Stimulated activated CD8-positive, alpha-beta memory T cell treated with anti-CD3 and anti-CD28 coated beads, Interleukin-4, amount 100 ng/mL, for 24 hours (primary cell): ENCODE measurements around the gene COMMD10.

Experiments
- DNase-seq: peaks from one replicate; pipeline ENCODE4 v3.0.0-alpha.2; 2020; ENCODE audit warnings: low read depth

The COMMD10 gene

GRCh38 chr5:116291271-116291670 is 206.4 kb downstream of the COMMD10 start:
- DNase-seq = no peak

GRCh38 chr5:116292321-116292720 is 207.5 kb downstream of the COMMD10 start:
- DNase-seq = no peak

- DNase-seq = no peak
Measured at GRCh38 chr5:116296335-116297072, 211.7 kb downstream of the COMMD10 start.

GRCh38 chr5:116297296-116297814 is 212.5 kb downstream of the COMMD10 start:
- DNase-seq = no peak

- DNase-seq = no peak
Measured at GRCh38 chr5:116299746-116300640, 215.2 kb downstream of the COMMD10 start.

- DNase-seq = no peak
Measured at GRCh38 chr5:116301110-116301509, 216.3 kb downstream of the COMMD10 start.

- DNase-seq = no peak
Measured at GRCh38 chr5:116303340-116303739, 218.5 kb downstream of the COMMD10 start.

GRCh38 chr5:116303810-116304209 is 219.0 kb downstream of the COMMD10 start:
- DNase-seq = no peak

GRCh38 chr5:116305899-116306298 is 221.1 kb downstream of the COMMD10 start:
- no peak for DNase-seq

- DNase-seq = no peak
Measured at GRCh38 chr5:116306846-116307245, 222.0 kb downstream of the COMMD10 start.

- DNase-seq = no peak
Measured at GRCh38 chr5:116308391-116308790, 223.6 kb downstream of the COMMD10 start.

GRCh38 chr5:116313366-116313765 is 228.5 kb downstream of the COMMD10 start:
- DNase-seq = no peak

- no peak for DNase-seq
Measured at GRCh38 chr5:116315531-116315930, 230.7 kb downstream of the COMMD10 start.

- DNase-seq = no peak
Measured at GRCh38 chr5:116318091-116318854, 233.4 kb downstream of the COMMD10 start.

- DNase-seq = no peak
Measured at GRCh38 chr5:116320486-116320885, 235.7 kb downstream of the COMMD10 start.

GRCh38 chr5:116329503-116329902 is 244.7 kb downstream of the COMMD10 start:
- DNase-seq = no peak

- no peak for DNase-seq
Measured at GRCh38 chr5:116340799-116341198, 256.0 kb downstream of the COMMD10 start.
